ENCODE measurements around the gene RAB26.

GRCh38 chr16:2194852-2195321 lies 46.5 kb downstream of the RAB26 start:
- no peak for TF ChIP-seq POLR2A (IDR thresholded peaks at IDR 0.05; ENCODE audit: low read depth, low read length)
- no peak for TF ChIP-seq POLR2AphosphoS5 (IDR thresholded peaks at IDR 0.05; ENCODE audit: low read depth, low read length)
